GM12801 (cell line): ENCODE data around the gene CDCP1.

Experiments
- CTCF ChIP-seq: IDR thresholded peaks from one replicate; pipeline ENCODE4 v1.5.1; 2011; ENCODE audit warnings: control low read depth; ENCODE audit not compliant: insufficient read length; ENCODE audit errors: extremely low read depth

Gene CDCP1

GRCh38 chr3:45130476-45130875, 15.7 kb downstream of the CDCP1 start:
- no peak for TF ChIP-seq CTCF

- TF ChIP-seq CTCF = no peak
These were observed 17.2 kb downstream of the CDCP1 start for GRCh38 chr3:45128950-45129349.

GRCh38 chr3:45127130-45127822, 18.9 kb downstream of the CDCP1 start:
- no peak for TF ChIP-seq CTCF

DNA sequence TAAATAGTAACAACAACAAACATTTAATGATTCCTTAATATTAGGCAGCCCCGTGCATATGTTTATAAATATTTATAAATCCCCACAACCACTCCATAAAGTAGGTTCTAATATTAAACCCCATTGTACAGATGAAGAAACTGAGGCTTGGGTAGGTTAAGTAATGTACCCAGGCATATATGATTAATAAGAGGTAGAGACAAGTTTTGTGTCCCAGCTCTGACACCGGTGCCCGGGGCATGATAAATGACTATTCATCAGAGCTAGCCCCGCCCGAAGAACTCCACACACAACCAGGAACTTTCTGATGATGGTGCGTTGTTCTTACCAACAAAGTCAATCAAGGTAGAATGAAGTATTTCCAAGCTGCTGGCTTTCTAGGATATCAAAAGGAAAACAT, 19.4 kb downstream of the CDCP1 start:
- no peak for TF ChIP-seq CTCF

DNA sequence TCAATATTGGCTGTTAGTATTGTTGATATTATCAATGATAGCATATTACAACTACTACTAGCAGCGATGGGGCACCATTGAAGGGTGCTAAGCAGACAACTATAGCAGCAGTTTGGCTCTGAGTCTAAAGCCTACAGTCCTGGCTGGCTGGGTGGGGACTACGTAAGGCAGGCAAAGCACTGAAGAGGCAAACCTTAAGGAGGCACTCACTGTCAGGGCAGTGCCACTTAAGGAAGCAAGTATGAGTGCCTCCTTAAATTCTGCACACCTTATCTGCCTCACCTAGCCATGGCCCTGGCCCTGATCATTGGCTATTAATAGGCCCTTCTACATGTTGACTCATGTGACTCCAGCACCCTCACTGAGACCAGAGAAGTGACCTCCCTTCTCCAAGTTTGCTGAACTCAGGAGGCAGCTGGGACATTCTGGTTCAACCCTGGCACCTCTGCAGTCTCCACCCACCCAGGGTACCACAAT, 20.6 kb downstream of the CDCP1 start:
- no peak for TF ChIP-seq CTCF

GRCh38 chr3:45124956-45125355, 21.2 kb downstream of the CDCP1 start:
- TF ChIP-seq CTCF = no peak

DNA sequence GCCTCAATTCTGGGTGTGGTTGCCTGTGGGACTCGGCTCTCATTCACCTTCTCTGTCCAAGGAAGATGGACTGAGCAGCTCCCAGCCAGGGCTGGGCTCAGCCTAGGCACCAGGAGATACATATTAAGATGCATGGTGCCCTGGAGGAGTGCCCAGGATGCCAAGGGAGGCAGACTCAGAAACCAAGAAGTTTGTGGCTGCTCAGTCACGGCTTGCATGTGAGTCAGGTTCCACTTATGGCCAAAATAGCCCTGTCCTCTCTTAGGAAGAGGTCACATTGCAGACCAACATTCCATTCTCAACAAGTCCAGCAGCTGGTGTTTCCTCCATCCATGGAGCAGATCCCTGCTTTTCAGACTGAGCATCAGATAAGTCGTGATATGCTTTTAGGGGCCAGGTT, 21.8 kb downstream of the CDCP1 start:
- no peak for TF ChIP-seq CTCF
